ENCODE data around the gene CCSER2. TPM values are rescaled to one million over a fixed set of nuclear protein-coding genes. Genes with fewer than 3 reads are reported as not detected.

CCSER2 gene
- total RNA-seq, 1 donor from 2014 or later, result 78.8 TPM

DNA sequence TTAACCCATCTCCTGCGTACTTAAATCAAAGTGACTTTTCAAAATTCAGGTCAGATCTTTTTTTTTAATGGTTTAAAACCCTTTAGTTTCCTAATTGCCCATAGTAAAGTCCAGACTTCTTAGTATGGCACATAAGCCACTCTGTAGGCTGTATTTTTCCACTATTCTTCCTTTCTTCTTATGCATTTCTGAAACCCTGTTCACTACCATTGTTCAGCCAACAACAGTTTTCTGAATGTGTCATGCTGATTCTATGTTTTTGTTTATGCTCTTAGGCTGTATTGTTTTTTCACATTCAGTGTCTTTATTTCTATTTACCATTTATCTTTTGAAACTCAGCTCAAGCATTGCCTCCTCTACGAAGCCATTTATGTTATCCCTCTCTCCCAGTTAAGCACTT, 26.7 kb downstream of the CCSER2 start:
- Mint-ChIP-seq H3K9me3 (ENCODE audit: low read depth) (no peaks in the 10 kb centered on the region), H3K27ac (ENCODE audit: unreplicated experiment) (no peak overlapping the region), H3K36me3 (ENCODE audit: low read depth) (no peaks in the 10 kb centered on the region), H3K4me1 (ENCODE audit: low read depth) (peaks cover 35% of the 10 kb centered on the region), H3K27me3 (ENCODE audit: low read depth) (no peaks in the 10 kb centered on the region), H3K4me3 (ENCODE audit: unreplicated experiment) (no peak overlapping the region)
- TF ChIP-seq CTCF (IDR thresholded peaks at IDR 0.05), result no peak
- DNase-seq (ENCODE audit: low spot score), result no peak

GRCh38 chr10:84356928-84357327, 28.5 kb downstream of the CCSER2 start:
- Mint-ChIP-seq H3K4me3 (ENCODE audit: unreplicated experiment) (no peak overlapping the region), H3K4me1 (ENCODE audit: low read depth) (peaks cover 53% of the 10 kb centered on the region), H3K27me3 (ENCODE audit: low read depth) (no peaks in the 10 kb centered on the region), H3K27ac (ENCODE audit: unreplicated experiment) (no peak overlapping the region), H3K36me3 (ENCODE audit: low read depth) (no peaks in the 10 kb centered on the region), H3K9me3 (ENCODE audit: low read depth) (no peaks in the 10 kb centered on the region)
- DNase-seq (ENCODE audit: low spot score), result no peak
- TF ChIP-seq CTCF (IDR thresholded peaks at IDR 0.05), result no peak

- no peaks in the 10 kb centered on the region for H3K36me3 Mint-ChIP-seq (ENCODE audit: low read depth)
- peaks cover 66% of the 10 kb centered on the region for H3K4me1 Mint-ChIP-seq (ENCODE audit: low read depth)
- H3K27ac Mint-ChIP-seq (ENCODE audit: unreplicated experiment), result no peak overlapping the region
Observed at GRCh38 chr10:84358743-84359142, 30.4 kb downstream of the CCSER2 start.

GRCh38 chr10:84360637-84361365, 32.4 kb downstream of the CCSER2 start:
- Mint-ChIP-seq H3K27me3 (ENCODE audit: low read depth) (no peaks in the 10 kb centered on the region), H3K36me3 (ENCODE audit: low read depth) (no peaks in the 10 kb centered on the region), H3K27ac (ENCODE audit: unreplicated experiment) (peak overlapping the region; percentile 84), H3K4me1 (ENCODE audit: low read depth) (peaks cover 63% of the 10 kb centered on the region), H3K4me3 (ENCODE audit: unreplicated experiment) (peak overlapping the region; percentile 64), H3K9me3 (ENCODE audit: low read depth) (no peaks in the 10 kb centered on the region)
- no peak for DNase-seq (ENCODE audit: low spot score)
- TF ChIP-seq CTCF (IDR thresholded peaks at IDR 0.05), result no peak

More at GRCh38 chr10:84358743-84359142, 30.4 kb downstream of the CCSER2 start:
- no peak for TF ChIP-seq CTCF (IDR thresholded peaks at IDR 0.05)
- DNase-seq (ENCODE audit: low spot score), result no peak
- Mint-ChIP-seq H3K4me3 (ENCODE audit: unreplicated experiment) (no peak overlapping the region), H3K27me3 (ENCODE audit: low read depth) (no peaks in the 10 kb centered on the region), H3K9me3 (ENCODE audit: low read depth) (no peaks in the 10 kb centered on the region)

GRCh38 chr10:84365335-84365881, 37.0 kb downstream of the CCSER2 start:
- peaks cover 35% of the 10 kb centered on the region for H3K4me1 Mint-ChIP-seq (ENCODE audit: low read depth)
- H3K36me3 Mint-ChIP-seq (ENCODE audit: low read depth), result no peaks in the 10 kb centered on the region
- H3K27ac Mint-ChIP-seq (ENCODE audit: unreplicated experiment), result no peak overlapping the region
- H3K27me3 Mint-ChIP-seq (ENCODE audit: low read depth), result no peaks in the 10 kb centered on the region
- no peak for TF ChIP-seq CTCF (IDR thresholded peaks at IDR 0.05)
- DNase-seq (ENCODE audit: low spot score), result no peak
- no peaks in the 10 kb centered on the region for H3K9me3 Mint-ChIP-seq (ENCODE audit: low read depth)
- no peak overlapping the region for H3K4me3 Mint-ChIP-seq (ENCODE audit: unreplicated experiment)
